Nephron (organoid): Measurements from ENCODE around the gene SOD3.

Experiments
- H3K27ac Mint-ChIP-seq, 3 experiments: 2 replicates each; pipeline ENCODE4 v1.8.0; 2020; ENCODE audit warnings: mixed read lengths in 3 of 3, mild to moderate bottlenecking in 2 of 3, moderate library complexity in 1 of 3
- H3K27me3 Mint-ChIP-seq: 2 replicates; pipeline ENCODE4 v1.8.0; 2021; ENCODE audit warnings: low read depth, mild to moderate bottlenecking, moderate library complexity, mixed read lengths
- H3K36me3 Mint-ChIP-seq: 2 replicates; pipeline ENCODE4 v1.8.0; 2020; ENCODE audit warnings: low read depth, mixed read lengths
- H3K4me1 Mint-ChIP-seq: 2 replicates; pipeline ENCODE4 v1.8.0; 2020; ENCODE audit warnings: mixed read lengths
- H3K4me3 Mint-ChIP-seq, 3 experiments: 2 replicates each; pipeline ENCODE4 v1.8.0; 2020; ENCODE audit warnings: mild to moderate bottlenecking in 3 of 3, mixed read lengths in 3 of 3, moderate library complexity in 2 of 3
- H3K9me3 Mint-ChIP-seq: 2 replicates; pipeline ENCODE4 v1.8.0; 2020; ENCODE audit warnings: mixed read lengths
- TF ChIP-seq, protein P1 (sequence below), 3 experiments: fragments of 200-600 bp; sonication (generic); IDR thresholded peaks; one replicate each; pipeline ENCODE4 v1.5.0; 2021; ENCODE audit warnings: antibody characterized with exemption in 3 of 3; ENCODE audit not compliant: unreplicated experiment in 3 of 3

SOD3 gene

DNA sequence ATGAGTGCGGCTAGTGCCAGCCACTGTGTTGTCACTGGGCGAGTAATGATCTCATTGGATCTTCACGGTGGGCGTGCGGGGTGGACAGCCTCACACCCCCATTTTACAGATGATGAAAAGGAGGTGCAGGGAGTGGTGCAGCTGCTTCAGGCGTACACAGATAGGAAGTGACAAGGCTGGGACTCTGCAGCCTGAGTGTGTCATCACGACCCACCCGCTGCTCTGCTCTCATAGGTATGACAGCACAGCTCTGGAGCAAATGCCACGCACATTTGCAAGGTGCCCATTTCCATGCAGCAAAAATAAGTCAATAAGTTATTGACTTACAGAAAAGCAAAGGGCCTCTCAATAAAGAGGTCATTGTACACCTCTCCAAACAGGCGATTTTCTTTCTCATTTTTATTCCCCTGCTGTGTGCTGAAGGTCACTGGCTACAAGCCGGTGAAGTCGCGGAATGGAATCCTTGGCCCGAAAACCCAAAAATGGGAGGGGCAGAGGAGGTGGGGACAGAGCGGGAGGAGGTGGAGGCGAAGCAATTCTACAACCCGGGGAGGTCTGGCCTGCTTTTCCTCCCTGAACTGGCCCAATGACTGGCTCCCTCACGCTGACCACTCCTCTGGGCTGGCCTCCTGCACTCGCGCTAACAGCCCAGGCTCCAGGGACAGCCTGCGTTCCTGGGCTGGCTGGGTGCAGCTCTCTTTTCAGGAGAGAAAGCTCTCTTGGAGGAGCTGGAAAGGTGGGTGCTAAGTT is at the start of gene SOD3:
TSS of gene SOD3 (plus strand) at position 658 of the 750 bp plus-strand sequence. CDS start 3,949 bp downstream, outside the sequence.
- Mint-ChIP-seq H3K4me3 (peak within 1 kb of the TSS; percentile 66 to 82 (median 77)), H3K27me3 (peaks cover 33% of the 10 kb centered on the region), H3K4me1 (peaks cover 23% of the 10 kb centered on the region), H3K27ac (peak within 1 kb of the TSS; percentile 53 to 92 (median 91)), H3K36me3 (no peaks in the 10 kb centered on the region), H3K9me3 (no peaks in the 10 kb centered on the region)
- TF ChIP-seq, protein P1, sequence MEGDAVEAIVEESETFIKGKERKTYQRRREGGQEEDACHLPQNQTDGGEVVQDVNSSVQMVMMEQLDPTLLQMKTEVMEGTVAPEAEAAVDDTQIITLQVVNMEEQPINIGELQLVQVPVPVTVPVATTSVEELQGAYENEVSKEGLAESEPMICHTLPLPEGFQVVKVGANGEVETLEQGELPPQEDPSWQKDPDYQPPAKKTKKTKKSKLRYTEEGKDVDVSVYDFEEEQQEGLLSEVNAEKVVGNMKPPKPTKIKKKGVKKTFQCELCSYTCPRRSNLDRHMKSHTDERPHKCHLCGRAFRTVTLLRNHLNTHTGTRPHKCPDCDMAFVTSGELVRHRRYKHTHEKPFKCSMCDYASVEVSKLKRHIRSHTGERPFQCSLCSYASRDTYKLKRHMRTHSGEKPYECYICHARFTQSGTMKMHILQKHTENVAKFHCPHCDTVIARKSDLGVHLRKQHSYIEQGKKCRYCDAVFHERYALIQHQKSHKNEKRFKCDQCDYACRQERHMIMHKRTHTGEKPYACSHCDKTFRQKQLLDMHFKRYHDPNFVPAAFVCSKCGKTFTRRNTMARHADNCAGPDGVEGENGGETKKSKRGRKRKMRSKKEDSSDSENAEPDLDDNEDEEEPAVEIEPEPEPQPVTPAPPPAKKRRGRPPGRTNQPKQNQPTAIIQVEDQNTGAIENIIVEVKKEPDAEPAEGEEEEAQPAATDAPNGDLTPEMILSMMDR (IDR thresholded peaks at IDR 0.05; ENCODE audit: unreplicated experiment in 3 of 3): no peak

DNA sequence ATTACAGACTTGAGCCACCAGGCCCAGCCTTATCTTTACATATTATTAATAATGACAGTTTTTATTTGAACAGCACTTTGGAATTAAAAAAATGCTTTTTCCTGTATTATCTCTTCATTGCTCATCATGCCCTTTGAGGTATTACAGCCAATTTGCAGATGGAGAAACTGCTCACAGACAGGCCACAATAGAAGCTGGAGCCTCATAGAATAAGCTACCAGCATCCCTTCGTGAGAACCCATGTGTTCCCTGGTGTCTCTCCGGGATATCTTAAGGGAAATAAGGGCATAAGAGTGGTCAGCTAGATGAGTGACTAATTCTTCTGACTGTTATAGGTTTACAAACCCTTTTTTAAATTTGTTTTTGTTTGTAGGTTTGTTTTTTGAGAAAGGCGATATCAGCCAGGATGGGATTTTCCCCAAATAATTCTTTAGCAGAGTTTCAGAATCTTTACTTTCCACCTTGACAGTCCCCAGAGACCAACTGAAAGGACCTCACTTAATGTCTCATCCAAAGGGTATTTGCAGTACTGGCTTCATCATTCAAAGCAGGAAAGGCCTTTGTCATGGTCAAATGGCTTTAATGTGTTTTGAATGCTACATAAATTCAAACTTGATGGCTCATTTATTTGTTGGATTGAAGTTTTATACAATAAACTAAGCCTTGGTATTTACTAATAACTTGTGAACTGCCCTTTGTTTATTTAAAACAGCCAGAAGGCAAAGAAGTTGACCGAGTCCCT is 48.0 kb upstream of the SOD3 start:
- TF ChIP-seq, protein P1 (IDR thresholded peaks at IDR 0.05; ENCODE audit: unreplicated experiment in 3 of 3): no peak
- Mint-ChIP-seq H3K36me3 (no peaks in the 10 kb centered on the region), H3K9me3 (peaks cover 5% of the 10 kb centered on the region), H3K4me1 (peaks cover 22% of the 10 kb centered on the region), H3K4me3 (no peak overlapping the region), H3K27me3 (peaks cover 4% of the 10 kb centered on the region), H3K27ac (no peak overlapping the region)

GRCh38 chr4:24748023-24748422 is 47.4 kb upstream of the SOD3 start:
- no peak overlapping the region for H3K27ac Mint-ChIP-seq

GRCh38 chr4:24748758-24749350 is 46.5 kb upstream of the SOD3 start:
- Mint-ChIP-seq H3K36me3 (no peaks in the 10 kb centered on the region), H3K27me3 (peaks cover 3% of the 10 kb centered on the region), H3K27ac (no peak overlapping the region), H3K4me1 (peaks cover 10% of the 10 kb centered on the region), H3K9me3 (peaks cover 3% of the 10 kb centered on the region), H3K4me3 (no peak overlapping the region)
- TF ChIP-seq, protein P1 (IDR thresholded peaks at IDR 0.05; ENCODE audit: unreplicated experiment in 3 of 3): no peak

More at GRCh38 chr4:24748023-24748422, 47.4 kb upstream of the SOD3 start:
- TF ChIP-seq, protein P1 (IDR thresholded peaks at IDR 0.05; ENCODE audit: unreplicated experiment in 3 of 3): no peak
- H3K27me3 Mint-ChIP-seq: peaks cover 4% of the 10 kb centered on the region
- H3K4me3 Mint-ChIP-seq: no peak overlapping the region
- peaks cover 5% of the 10 kb centered on the region for H3K9me3 Mint-ChIP-seq
- peaks cover 15% of the 10 kb centered on the region for H3K4me1 Mint-ChIP-seq
- no peaks in the 10 kb centered on the region for H3K36me3 Mint-ChIP-seq

GRCh38 chr4:24750106-24750505 is 45.3 kb upstream of the SOD3 start:
- TF ChIP-seq, protein P1 (IDR thresholded peaks at IDR 0.05; ENCODE audit: unreplicated experiment in 3 of 3): no peak
- no peak overlapping the region for H3K27ac Mint-ChIP-seq
- no peaks in the 10 kb centered on the region for H3K27me3 Mint-ChIP-seq

More at GRCh38 chr4:24750106-24750505, 45.3 kb upstream of the SOD3 start:
- peaks cover 7% of the 10 kb centered on the region for H3K9me3 Mint-ChIP-seq
- no peak overlapping the region for H3K4me3 Mint-ChIP-seq
- no peaks in the 10 kb centered on the region for H3K36me3 Mint-ChIP-seq
- H3K4me1 Mint-ChIP-seq: peaks cover 3% of the 10 kb centered on the region
